Activated CD4-positive, alpha-beta T cell treated with anti-CD3 and anti-CD28 coated beads for 24 hours (primary cell): ENCODE measurements around the gene AAK1.
"Not testable (repeated sequence)": the region's sequence is repeated elsewhere in the genome, so short reads cannot be mapped to it uniquely, and the experiment has no call there.

Experiments used
- DNase-seq, 2 donors: peaks; one replicate each; pipeline ENCODE4 v3.0.0-alpha.2; 2020; ENCODE audit warnings: low read depth in 2 of 2

The AAK1 gene

GRCh38 chr2:69625078-69625795, 18.3 kb downstream of the AAK1 start:
- DNase-seq = no peak

GRCh38 chr2:69624611-69625010, 18.9 kb downstream of the AAK1 start:
- DNase-seq = no peak

- no peak for DNase-seq
Observed at GRCh38 chr2:69624131-69624530, 19.4 kb downstream of the AAK1 start.

DNA sequence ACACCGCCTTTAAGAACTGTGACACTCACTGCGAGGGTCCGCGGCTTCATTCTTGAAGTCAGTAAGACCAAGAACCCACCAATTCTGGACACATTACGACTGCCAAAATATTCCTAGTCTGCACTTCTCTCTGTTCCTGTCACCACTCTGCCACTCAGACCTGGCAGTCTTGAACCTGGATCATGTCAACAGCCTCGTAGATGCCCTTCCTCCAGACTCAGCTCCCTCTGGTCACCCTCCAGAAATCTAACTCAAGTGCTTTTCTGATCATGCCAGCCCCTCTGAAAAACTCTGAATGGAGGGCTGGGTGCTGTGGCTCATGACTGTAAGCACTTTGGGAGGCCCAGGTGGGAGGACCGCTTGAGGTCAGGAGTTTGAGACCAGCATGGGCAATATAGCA, 20.3 kb downstream of the AAK1 start:
- no peak for DNase-seq

DNA sequence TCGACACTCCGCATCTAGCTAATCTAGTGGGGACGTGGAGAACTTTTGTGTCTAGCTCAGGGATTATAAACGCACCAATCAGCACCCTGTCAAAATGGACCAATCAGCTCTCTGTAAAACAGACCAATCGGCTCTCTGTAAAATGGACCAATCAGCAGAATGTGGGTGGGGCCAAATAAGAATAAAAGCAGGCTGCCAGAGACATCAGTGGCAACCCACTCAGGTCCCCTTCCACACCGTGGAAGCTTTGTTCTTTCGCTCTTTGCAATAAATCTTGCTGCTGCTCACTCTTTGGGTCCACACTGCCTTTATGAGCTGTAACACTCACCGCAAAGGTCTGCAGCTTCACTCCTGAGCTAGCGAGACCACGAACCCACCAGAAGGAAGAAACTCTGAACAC, 20.7 kb downstream of the AAK1 start:
- not testable (repeated sequence) for DNase-seq

GRCh38 chr2:69622017-69622540, 21.5 kb downstream of the AAK1 start:
- DNase-seq = not testable (repeated sequence)

GRCh38 chr2:69621440-69621839, 22.1 kb downstream of the AAK1 start:
- no peak for DNase-seq

DNA sequence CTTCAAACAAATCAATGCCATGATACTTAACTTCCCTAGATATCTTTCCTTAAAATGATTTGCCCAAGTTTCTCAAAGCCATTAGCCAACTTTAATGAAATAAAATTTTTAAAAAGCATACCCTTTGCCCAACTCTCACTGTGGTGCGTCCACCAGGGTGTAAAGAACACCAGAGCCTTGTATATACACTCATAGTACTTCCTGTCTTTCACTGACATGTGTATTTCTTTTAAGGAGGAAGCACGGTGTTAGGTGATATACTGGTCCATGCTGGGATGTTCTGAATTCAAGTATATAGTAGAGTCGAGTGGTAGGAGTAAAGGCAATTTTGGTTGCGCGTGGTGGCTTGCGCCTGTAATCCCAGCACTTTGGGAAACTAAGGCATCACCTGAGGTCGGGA, 22.7 kb downstream of the AAK1 start:
- DNase-seq = no peak

- no peak for DNase-seq
Observed at GRCh38 chr2:69619725-69620124, 23.8 kb downstream of the AAK1 start.

- DNase-seq = no peak
Observed at GRCh38 chr2:69618362-69618761, 25.2 kb downstream of the AAK1 start.

DNA sequence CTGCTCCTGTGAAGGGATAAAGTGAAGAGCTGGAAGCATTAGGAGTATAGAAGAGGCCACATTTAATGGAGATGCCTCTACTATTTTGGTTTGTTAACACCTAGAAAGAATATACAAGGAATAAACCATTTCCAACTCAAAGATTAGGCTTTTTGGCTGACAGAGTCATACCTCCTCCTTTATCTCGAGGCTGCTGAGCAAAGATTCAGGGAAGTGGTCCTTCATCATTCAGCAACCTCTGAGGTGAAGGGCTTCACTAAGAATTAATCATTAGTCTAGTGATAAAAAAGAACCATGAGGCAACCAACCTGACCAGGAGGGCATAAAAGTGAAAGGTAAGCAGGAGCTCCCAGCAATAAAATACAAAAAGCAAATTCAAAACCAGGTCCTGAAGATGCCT, 25.8 kb downstream of the AAK1 start:
- no peak for DNase-seq

GRCh38 chr2:69616755-69617154, 26.8 kb downstream of the AAK1 start:
- no peak for DNase-seq

DNA sequence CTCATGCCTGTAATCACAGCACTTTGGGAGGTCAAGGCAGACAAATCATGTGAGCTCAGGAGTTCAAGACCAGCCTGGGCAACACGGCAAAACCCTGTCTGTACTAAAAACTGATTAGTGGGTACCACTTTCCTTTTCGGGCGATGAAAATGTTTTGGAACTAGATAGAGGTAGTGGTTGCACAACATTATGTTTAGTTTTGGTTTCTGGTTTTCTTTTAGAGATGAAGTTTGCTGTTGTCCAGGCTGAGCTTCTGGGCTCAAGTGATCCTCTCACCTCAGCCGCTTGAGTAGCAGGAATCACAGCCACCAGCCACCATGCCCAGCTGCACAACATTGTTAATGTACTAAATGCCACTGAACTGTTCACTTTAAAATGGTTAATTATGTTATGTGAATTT, 27.6 kb downstream of the AAK1 start:
- DNase-seq = no peak

GRCh38 chr2:69615078-69615625, 28.4 kb downstream of the AAK1 start:
- DNase-seq = no peak

DNA sequence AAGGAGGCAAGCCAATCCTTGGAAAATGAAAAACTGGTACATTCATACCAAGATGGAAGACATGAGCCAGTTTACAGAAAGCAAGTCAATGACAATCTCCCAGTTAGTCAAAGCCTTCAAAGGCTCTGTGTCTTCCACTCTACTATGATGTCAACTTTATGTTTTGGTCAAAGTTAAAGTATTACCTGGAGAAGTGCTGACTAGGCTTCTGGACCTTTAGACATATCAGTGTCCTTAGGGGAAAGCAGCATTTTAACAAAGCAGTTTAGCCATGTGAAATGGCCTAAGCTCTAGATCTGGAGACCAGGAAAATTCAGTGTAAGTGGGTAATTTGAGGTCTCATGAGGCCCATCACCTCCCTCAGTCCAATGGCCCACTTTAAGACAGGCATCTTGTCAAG, 30.8 kb downstream of the AAK1 start:
- no peak for DNase-seq

GRCh38 chr2:69612200-69612599, 31.3 kb downstream of the AAK1 start:
- DNase-seq = no peak

DNA sequence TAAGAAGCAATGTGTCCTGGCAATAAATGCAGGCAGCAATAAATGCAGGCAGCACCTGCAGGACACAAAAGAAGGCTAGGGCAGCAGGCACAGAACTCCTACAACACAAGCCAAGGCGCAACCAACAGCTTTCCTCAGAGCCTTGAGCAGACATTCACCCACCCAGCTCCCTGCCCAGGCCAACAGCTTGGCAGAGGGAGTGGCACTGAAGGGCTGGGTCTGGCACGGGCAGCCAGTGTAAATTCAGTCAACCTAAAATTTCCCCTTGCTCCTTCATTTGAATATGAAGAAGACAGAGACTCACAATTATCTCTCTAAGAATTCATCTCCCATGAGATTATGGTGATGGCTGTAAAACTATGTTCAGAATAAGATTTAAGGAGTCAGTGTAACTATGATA, 35.4 kb downstream of the AAK1 start:
- DNase-seq = no peak

- not testable (repeated sequence) for DNase-seq
Observed at GRCh38 chr2:69606771-69607170, 36.8 kb downstream of the AAK1 start.

- no peak for DNase-seq
Observed at GRCh38 chr2:69605284-69605683, 38.3 kb downstream of the AAK1 start.

GRCh38 chr2:69604836-69605235, 38.7 kb downstream of the AAK1 start:
- DNase-seq = no peak

DNA sequence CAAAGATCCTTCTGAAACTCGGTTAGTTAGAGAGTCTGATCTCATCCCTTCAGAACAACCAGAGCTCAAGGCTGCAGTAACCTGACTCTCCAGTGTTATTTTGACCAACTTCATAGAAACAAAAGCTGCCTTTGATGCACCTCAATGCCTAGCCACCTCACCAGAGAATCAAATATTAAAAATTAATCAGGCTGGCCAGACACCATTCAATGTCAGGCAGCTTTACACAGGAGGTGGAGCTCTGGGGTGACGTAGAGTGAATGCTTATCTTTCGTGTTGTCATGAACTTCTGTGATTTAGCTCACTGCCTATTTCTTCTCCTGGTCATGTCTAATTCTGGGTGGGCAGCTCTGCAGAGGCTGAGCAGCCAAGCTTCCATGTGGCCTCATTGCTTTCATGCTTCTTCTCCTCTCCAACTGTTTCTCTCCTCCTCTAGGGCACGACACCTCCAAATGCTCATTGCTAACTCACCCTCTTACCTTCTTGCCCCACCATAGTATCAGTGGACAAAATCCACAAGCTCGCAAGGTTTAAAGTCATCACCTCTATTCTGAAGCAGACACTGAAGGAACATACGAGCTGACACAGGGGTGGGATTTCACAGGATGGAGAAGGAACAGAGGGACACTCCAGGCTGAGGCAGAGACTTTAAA, 39.4 kb downstream of the AAK1 start:
- DNase-seq = no peak

- no peak for DNase-seq
Observed at GRCh38 chr2:69603146-69603743, 40.3 kb downstream of the AAK1 start.

DNA sequence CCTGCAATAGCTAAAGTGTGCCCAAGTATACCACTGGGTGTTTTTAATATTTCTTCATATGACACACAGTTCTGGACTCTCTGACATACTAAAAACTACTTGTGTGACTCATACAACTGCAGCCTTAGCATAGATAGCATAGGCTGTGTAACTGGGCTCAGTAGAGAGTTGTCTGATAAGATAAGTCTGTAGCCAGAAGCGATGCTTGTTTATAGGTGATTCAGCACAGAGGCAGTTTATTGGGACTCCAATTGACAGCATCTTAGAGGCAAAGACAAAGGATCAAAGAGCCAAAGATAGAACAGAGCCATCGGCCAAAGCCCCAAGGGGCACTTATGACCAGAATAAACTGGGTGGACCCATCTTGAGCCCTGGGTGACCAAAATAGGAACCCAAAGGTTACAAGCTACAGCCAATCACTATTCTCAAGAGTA, 42.3 kb downstream of the AAK1 start:
- DNase-seq = no peak
